ENCODE measurements around the gene ACOXL.
"Not testable (repeated sequence)": the region's sequence is repeated elsewhere in the genome, so short reads cannot be mapped to it uniquely, and the experiment has no call there.

ACOXL gene

DNA sequence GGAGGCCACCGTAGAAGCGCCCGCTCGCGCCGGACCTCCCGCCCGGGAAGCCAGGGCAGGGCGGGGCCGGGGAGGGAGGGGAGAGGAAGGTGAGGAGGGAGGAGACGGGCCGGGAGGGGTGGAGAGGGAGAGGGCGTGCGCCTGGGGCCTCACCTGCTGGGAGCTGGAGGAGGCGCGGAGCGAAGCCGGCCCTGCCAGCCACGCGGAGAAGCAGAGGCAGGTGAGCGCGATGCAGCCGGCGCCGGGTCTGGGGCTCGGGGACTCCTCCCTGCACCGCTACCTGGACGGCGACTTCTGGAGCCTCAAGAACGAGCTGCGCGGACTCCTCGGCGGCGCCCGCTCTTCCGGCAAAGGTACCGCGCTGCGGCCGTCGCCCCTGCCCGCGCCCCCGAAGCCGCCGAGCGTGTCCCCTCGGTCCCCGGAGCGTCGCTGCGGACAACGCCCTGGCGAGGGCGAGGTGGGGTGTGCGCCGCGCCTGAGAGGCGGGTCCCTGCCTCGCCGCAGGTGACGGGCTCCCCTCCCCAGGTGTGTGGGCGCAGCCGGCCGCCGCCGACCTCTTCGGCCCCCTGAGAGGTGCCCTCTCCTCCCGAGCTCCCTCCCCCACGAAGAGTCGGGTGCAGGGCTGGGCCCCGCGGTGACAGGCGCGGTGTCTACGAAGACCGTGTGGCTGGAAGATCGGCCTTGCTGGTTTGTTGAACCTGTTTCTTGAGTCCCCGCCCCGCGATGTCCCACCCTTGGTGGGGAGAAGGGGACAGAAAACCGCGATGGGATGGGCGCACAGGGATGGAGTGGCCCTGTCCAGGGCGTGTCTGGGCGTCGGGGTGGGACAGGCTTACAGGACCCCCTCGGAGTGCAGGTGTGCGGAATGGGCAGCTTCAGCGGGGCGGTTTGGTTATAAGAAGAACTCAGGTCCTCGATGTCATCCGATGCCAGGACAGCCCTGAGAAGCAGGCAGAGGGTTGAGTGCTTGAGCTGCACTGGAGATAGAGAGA lies at the start of gene ACOXL:
ACOXL (plus strand) TSS at position 152 of the 992 bp plus-strand sequence. CDS start 35,817 bp downstream, outside the sequence.
- no peak for DNase-seq

DNA sequence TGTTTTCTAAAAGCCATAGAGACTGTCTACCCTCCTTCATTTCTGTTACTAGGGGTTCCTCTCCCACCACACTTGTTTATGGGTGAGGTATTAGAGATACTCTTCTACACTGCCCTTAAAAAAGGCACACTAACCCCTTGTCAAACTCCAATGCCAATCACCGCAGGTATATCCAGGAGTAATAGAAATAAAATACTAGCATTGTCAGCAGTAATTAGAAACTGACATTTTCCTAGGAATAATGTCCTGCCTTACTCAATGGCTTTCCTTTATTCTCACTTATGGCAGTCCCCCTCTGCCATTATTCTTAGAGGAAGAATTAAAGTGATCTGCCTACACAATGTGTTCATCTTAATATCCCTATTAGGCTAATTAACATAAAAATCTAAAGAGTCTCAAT lies 49.5 kb upstream of the ACOXL start:
- no peak for DNase-seq

DNA sequence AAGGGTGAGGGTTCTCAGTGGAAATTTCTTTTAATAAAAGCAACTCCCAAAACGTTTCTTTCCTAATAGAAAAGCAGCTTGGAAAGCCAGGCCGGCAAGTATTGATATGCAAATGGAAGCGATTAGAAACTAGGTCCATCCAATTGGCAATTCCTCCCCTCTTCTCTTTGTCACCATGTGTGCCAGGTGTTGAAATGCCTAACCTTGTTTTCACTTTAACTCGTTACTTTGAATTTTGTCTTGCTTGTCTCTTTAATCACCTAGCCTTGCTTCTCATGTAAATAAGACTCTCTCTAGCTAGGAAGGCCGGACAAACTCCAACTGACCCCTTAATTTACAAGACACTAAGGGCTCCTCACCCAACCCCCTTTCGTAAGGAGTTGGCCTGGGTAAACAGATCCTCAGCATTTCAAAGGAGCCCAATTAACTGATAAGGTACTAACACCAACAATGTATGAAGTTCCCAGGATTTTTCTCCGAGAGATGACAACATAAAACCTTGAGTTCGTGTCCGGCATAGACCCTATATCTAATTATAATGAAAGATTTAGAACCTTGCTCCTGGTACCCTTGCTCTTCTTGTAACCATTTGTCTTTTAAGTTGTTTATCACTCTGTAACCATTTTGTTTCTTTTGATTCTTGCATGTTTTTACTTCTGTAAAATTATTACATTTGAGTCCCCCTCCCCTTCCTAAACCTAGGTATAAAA lies 44.4 kb upstream of the ACOXL start:
- not testable (repeated sequence) for DNase-seq

DNA sequence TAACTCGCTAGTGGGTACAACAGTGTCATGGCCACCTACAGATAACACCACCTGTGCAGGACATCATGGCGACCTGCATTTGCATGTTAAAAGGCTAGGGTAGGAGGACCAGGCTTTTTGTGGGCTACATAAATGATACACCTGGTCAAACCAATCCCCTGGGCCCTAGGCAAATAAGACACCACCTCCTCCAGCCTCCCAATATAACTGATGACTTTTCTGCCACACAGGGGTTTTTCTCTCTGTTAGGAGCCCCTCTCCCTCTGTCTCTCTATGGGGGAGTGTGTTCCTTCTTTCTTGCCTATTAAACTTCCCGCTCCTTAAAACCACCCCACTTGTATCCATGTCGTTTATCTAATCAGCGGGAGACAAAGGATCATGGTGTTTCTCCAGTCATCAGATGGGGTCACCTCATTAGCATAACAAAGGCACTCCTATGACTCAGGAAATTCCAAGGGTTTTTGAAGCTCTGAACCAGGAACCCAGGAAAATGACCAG lies 43.7 kb upstream of the ACOXL start:
- DNase-seq, result no peak

DNA sequence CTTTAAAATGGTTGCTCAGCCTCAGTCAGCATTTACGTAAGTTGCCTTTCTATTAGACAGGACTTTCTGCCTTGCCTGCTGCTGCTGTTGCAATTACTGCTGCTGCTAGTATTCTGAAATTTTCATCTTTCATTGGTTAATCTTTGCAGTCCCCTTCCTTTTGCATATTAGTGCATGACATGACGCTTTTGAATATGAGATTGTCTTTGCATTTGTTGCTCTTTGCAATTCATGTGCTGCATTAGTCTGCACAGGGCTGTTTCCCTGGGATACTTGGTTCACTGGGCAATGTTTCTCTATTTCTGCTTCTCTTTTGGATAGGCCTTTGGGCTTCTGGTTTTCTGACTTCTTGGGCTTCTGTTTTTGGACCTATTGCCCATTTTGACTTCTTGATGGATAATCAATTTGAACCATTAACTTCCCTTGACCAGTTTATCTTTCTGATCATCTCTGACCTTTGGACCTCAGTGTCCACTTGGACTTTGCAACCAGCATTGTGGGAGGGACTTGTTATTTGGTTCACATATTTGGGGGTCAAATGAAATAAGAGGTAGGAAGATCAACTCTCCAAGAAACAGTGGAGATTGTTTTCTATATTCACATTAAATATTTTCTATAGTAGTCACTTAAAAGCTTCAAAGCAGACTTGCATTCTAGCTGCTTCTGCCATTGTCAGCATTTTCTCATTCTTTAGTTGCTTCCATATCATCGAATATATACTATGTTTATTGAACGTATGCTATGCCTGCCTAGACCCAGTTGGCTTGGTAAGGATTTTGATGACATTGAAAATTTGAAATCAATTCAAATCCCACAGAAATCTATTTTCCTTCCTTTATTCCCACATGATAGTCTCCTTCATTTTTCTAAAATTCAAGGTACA lies 42.0 kb upstream of the ACOXL start:
- DNase-seq, result no peak

DNA sequence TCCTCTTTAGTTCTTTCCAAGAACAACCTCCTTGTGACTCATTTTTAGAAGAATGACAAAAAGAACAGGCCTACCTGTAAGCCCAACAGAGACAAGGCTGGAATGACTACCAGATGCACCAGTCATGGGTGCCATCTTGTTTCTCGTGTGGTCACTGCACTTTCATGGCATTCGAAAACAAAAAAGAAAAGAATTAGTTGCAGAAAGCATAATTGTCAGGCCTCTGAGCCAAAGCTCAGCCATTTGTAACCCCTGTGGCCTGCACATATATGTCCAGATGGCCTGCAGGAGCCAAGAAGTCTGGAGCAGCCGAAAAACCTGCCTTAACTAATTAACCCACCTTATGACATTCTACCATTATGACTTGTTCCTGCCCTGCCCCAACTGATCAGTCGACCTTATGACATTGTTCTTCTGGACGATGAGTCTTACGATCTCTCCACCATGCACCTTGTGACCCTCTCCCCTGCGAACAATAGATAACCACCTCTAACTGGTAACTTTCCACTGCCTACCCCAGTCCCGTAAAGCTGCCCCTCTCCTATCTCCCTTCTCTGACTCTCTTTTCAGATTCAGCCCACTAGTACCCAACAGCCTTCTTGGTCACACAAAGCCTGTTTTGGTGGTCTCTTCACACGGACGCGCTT lies 40.6 kb upstream of the ACOXL start:
- DNase-seq, result no peak

DNA sequence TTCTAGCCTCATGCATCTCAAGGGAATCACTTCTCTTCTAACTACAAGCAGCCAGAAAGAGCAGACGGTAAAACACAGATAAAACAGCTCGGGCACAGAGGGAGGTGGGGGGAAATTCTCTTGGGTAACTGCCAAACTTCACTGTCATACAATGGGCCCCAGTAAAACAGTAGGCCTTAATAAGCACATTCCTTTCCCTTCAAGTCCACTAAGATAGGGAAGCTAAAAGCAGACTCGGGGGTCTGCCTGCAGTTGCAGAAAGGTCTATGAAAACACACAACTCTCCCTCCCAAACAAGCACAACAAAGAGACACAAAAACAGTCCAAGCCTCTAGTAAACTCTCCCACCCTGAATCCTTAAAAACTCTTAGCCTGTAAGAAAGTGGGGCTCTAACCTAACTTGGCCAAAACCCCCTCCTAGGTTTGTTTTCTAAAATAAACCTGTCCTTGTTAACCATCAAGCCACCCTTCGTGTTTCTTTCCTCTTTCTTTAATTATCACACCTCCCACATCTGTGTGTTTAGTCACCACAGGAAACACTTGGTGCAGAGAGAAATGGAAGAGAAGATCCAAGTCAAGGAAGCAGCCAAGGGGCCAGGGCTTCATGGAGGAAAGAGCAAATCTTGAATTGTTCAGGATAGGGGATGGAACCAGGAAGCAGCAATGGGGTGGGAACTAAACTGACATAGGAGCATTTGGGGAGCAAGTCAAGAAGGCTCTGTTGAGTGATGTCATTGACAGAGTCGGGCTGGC lies 37.1 kb upstream of the ACOXL start:
- DNase-seq, result not testable (repeated sequence)

- not testable (repeated sequence) for DNase-seq
Observed at GRCh38 chr2:110698253-110698652, 34.1 kb upstream of the ACOXL start.

- DNase-seq, result no peak
Observed at GRCh38 chr2:110702514-110703380, 29.6 kb upstream of the ACOXL start.

- no peak for DNase-seq
Observed at GRCh38 chr2:110707386-110707965, 24.9 kb upstream of the ACOXL start.

DNA sequence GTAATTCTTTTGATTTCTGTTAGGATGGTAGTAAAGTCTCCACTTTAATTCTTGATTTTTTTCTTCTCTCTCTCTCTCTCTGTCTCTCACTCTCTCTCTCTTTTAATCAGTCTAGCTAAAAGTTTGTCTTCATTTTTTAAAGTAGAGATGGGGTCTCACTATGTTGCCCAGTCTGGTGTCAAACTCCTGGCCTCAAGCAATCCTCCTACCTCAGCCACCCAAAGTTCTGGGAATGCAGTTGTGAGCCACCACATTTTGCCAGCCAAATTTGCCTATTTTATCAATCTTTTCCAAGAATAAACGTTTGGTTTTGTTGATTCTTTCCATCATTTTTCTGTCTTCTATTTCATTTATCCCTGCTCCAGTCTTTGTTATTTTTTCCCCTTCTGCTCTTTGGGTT lies 23.9 kb upstream of the ACOXL start:
- no peak for DNase-seq

- no peak for DNase-seq
Observed at GRCh38 chr2:110712737-110713136, 19.6 kb upstream of the ACOXL start.

- DNase-seq, result no peak
Observed at GRCh38 chr2:110713513-110714362, 18.6 kb upstream of the ACOXL start.

DNA sequence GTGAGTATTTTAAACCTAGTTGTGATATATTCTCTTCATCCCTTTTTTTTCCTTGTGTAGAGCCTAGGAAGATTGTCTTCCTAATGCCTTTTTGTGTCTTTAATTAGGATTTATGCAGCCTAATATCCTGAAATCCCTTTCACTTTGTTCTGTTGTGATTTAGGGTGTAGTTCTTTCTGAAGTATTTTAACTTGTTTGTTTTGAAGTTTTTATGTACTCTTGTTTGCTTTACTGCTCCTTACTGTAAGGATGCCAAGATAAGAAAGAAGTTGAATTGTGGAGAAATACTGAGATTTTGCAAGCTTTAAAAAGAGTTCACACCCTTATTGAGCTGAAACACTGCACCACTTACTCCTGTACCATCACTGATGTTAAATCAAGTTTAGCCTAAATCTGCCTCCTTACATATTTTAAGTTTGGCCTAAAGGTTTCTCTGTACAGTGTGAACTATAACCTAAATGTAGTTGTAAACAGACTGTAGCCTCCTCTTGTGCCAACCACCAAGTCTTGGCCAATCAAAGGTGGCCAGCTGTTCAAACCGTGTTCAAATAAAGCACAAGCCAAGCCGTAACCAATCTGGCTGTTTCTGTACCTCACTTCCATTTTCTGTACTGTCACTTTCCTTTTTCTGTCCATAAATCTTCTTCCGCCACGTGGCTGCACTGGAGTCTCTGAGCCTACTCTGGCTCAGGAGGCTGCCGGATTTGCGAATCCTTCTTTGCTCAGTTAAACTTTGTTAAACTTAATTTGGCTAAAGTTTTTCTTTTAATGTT lies 17.7 kb upstream of the ACOXL start:
- DNase-seq, result no peak

DNA sequence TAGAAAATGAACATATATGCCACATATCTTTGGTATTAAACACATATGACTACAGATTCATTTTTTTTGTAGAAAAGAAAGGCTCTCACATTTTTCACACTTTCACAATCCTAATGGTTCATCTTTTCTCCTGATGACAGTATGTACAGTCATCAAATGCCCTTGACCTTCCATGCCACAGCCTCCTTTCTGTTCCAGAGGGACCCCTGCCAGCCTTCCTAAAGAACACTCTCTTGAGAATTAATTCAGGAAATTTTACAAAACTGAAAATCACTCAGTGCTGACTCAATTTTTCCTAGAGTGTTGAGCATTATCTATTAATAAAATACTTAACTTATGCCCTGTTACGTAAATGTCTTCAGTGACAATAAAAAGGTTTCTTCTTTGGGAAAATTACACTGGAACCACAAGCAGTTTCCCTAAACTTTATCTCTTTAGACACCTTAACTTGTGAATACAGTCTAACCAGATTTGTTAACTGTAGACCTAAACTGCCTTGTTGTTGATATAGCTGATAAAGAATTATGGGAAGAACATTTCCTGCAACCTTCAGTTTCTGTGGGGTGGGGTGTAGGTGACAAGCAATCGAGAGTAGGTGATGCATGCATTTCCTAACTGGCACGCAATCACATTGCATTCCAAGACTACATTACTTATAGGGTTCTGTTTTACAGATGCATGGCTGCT lies 15.3 kb upstream of the ACOXL start:
- DNase-seq, result no peak

- no peak for DNase-seq
Observed at GRCh38 chr2:110717734-110718133, 14.6 kb upstream of the ACOXL start.

DNA sequence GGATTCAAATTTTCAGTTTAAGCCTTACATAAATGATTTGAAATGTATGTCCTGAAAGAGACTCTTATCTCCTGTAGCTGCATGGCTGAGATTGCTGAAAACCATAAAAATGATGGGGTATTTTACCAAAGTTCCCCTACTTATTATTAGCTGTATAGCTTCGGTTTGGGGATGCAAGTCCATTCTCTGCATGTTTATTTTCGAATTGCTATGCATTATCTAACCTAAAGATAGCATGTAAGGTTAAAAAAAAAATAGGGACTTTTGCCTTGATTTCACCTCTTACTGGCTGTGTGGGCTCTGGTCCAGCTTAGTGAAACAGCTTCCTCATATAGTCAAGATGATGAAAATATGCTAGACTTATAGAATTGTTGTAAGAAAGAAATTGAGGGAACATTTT lies 14.0 kb upstream of the ACOXL start:
- no peak for DNase-seq

DNA sequence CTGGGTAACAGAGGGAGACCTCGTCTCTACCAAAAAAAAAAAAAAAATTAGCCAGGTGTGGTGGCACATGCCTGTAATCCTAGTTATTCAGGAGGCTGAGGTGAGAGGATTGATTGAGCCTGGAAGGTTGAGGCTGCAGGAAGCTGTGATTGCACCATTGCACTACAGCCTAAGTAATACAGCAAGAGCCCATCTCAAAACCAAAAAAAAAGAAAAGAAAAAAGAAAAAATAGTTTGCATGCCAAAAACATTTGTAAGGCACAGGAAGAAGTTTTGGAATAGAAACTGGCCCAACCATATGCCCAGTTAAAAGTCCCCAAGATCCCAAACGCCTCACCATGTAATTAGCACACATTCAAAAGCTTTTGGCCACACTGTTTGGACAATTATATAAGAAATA lies 13.4 kb upstream of the ACOXL start:
- DNase-seq, result no peak
